HepG2 (cell line): ENCODE measurements around the gene RPS10. TPM values are rescaled to one million over a fixed set of nuclear protein-coding genes. Genes with fewer than 3 reads are reported as not detected.

Source experiments
- ARNT ChIP-seq: fragments of 450-650 bp; IDR thresholded peaks from 2 replicates; pipeline ENCODE4 v1.6.1; 2017
- ELK4 ChIP-seq: sonication (generic); formaldehyde crosslinking; IDR thresholded peaks from 2 replicates; pipeline ENCODE4 v1.9.0; 2021; ENCODE audit warnings: missing genetic modification reagents, borderline replicate concordance
- EP300 ChIP-seq, 3 experiments: sonication (generic) in 1 of 3; formaldehyde crosslinking in 1 of 3; IDR thresholded peaks; 2 replicates each; pipeline versions ENCODE4 v1.5.1 to v1.6.1; 2011 to 2020; ENCODE audit warnings: low read depth in 2 of 3, low read length in 2 of 3, borderline replicate concordance in 1 of 3, improper control_type of control experiment in 1 of 3, mild to moderate bottlenecking in 1 of 3, missing genetic modification reagents in 1 of 3, moderate library complexity in 1 of 3
- ESRRA ChIP-seq: sonication (generic); formaldehyde crosslinking; IDR thresholded peaks from 2 replicates; pipeline ENCODE4 v1.5.1; 2020; ENCODE audit warnings: mild to moderate bottlenecking, low read depth, missing genetic modification reagents
- GZF1 ChIP-seq: sonication (generic); formaldehyde crosslinking; IDR thresholded peaks from 2 replicates; pipeline ENCODE4 v1.5.1; 2020; ENCODE audit warnings: mild to moderate bottlenecking, missing genetic modification reagents
- HIC2 ChIP-seq: sonication (generic); formaldehyde crosslinking; IDR thresholded peaks from 2 replicates; pipeline ENCODE4 v1.9.0; 2022; ENCODE audit warnings: low read depth, missing genetic modification reagents
- HOMEZ ChIP-seq: IDR thresholded peaks from 2 replicates; pipeline ENCODE4 v1.6.1; 2016; ENCODE audit warnings: low read depth
- IRF9 ChIP-seq: sonication (generic); formaldehyde crosslinking; IDR thresholded peaks from 2 replicates; pipeline ENCODE4 v1.8.0; 2022; ENCODE audit warnings: missing genetic modification reagents, mild to moderate bottlenecking, borderline replicate concordance
- KDM3A ChIP-seq: IDR thresholded peaks from 2 replicates; pipeline ENCODE4 v1.6.1; 2018; ENCODE audit warnings: low read depth, missing compliant biosample characterization
- NONO ChIP-seq, 2 experiments: fragments of 450-650 bp in 1 of 2; sonication (generic) in 1 of 2; formaldehyde crosslinking in 1 of 2; IDR thresholded peaks in 1 of 2; conservative IDR thresholded peaks in 1 of 2; 2 replicates each; pipeline versions ENCODE4 v1.6.1 to v1.8.0; 2017 to 2022; ENCODE audit warnings: mild to moderate bottlenecking in 1 of 2, missing genetic modification reagents in 1 of 2, moderate library complexity in 1 of 2
- U2AF1 ChIP-seq: fragments of 200-400 bp; formaldehyde crosslinking; optimal IDR thresholded peaks from 2 replicates; pipeline ENCODE3; 2017; ENCODE audit warnings: mild to moderate bottlenecking, low read depth, low read length
- ZBTB10 ChIP-seq: sonication (generic); formaldehyde crosslinking; IDR thresholded peaks from 2 replicates; pipeline ENCODE4 v1.4.0; 2020; ENCODE audit warnings: missing genetic modification reagents, borderline replicate concordance
- ZFY ChIP-seq: sonication (generic); formaldehyde crosslinking; IDR thresholded peaks from 2 replicates; pipeline ENCODE4 v1.4.0; 2020; ENCODE audit warnings: missing genetic modification reagents
- ZKSCAN1 ChIP-seq: fragments of 150-350 bp; IDR thresholded peaks from 2 replicates; pipeline ENCODE4 v1.6.1; 2014; ENCODE audit warnings: low read length
- ZMYM3 ChIP-seq: sonication (generic); formaldehyde crosslinking; IDR thresholded peaks from 2 replicates; pipeline ENCODE4 v1.5.1; 2020; ENCODE audit warnings: mild to moderate bottlenecking, missing genetic modification reagents
- ZNF607 ChIP-seq: sonication (generic); formaldehyde crosslinking; IDR thresholded peaks from 2 replicates; pipeline ENCODE4 v1.5.1; 2020; ENCODE audit warnings: missing genetic modification reagents, mild to moderate bottlenecking, borderline replicate concordance
- ZNF883 ChIP-seq: sonication (generic); formaldehyde crosslinking; IDR thresholded peaks from 2 replicates; pipeline ENCODE4 v1.5.1; 2020; ENCODE audit warnings: mild to moderate bottlenecking, missing genetic modification reagents; ENCODE audit errors: not compliant biosample characterization
- polyA plus RNA-seq, 8 experiments: library from polyadenylated mRNA; depleted of rRNA in 3 of 8; stranded (reverse) in 7 of 8; unstranded in 1 of 8; fragments of >200 nt; fragmentation: Illumina TruSeq in 4 of 8; extraction: Trizol in 4 of 8; gene quantifications; 2 replicates each; pipeline versions ENCODE4 v1.2.1 to v1.2.3, GENCODE V29; 2011 to 2016; ENCODE audit warnings: low read depth in 4 of 8, missing spikeins in 1 of 8, mixed read lengths in 1 of 8; ENCODE audit not compliant: insufficient read depth in 1 of 8
- total RNA-seq, 5 experiments: library from RNA; depleted of rRNA; stranded (reverse); fragments of >200 nt; fragmentation: Illumina TruSeq; extraction: Trizol; gene quantifications; 2 replicates each; pipeline ENCODE4 v1.2.3, GENCODE V29; 2016; ENCODE audit warnings: low read depth in 1 of 5

Gene RPS10
- total and polyA plus RNA-seq, 2 of the 13 experiments (the other 11 are each of a cell fraction or from before 2014, with no cell fraction given): 2,909 to 4,648 TPM

GRCh38 chr6:34414999-34415858 lies 10.6 kb downstream of the RPS10 start (continued):
- TF ChIP-seq ELK4 (CRISPR knock-in tag) (no peak), ARNT (no peak), ZFY (peak; percentile 43; the same call in 1 of the 2 replicates), ZBTB10 (no peak), ZMYM3 (CRISPR knock-in tag) (no peak), ZNF883 (CRISPR knock-in tag) (no peak), NONO (IDR thresholded peaks at IDR 0.05) (no peak), NONO (CRISPR knock-in tag; conservative IDR thresholded peaks at IDR 0.05) (0 out of 2 replicates have a peak, but pooled peaks have one; percentile 17), ZKSCAN1 (no peak), KDM3A (CRISPR knock-in tag) (no peak), GZF1 (no peak), HOMEZ (peak; percentile 74), ESRRA (CRISPR knock-in tag) (peak; percentile 58; the same call in 1 of the 2 replicates), U2AF1 (peak; percentile 15), IRF9 (CRISPR knock-in tag) (no peak), ZNF607 (CRISPR knock-in tag) (peak; percentile 34; the same call in 1 of the 2 replicates), EP300 (IDR thresholded peaks at IDR 0.05; ENCODE audit: low read depth in 2 of 2, low read length in 2 of 2) (peak in 1 of 2 experiments; percentile 46; a peak in 2 of 4 replicates), EP300 (CRISPR knock-in tag; IDR thresholded peaks at IDR 0.05; ENCODE audit: borderline replicate concordance) (no peak), HIC2 (CRISPR knock-in tag) (0 out of 2 replicates have a peak, but pooled peaks have one; percentile 32)
